GM12878 (cell line): ENCODE results near the gene EVI2B. TPM values are rescaled to one million over a fixed set of nuclear protein-coding genes. Genes with fewer than 3 reads are reported as not detected.

Experiments used
- ATAC-seq: fragments of 200-7000 bp; cut with Tn5 transposase; 3 replicates; pipeline ENCODE4 v1.9.1; 2020; ENCODE audit warnings: mild to moderate bottlenecking, moderate library complexity
- BruUV-seq: library from RNA; stranded (reverse); fragments of 400-500 nt; replicated peaks from 2 replicates; lab custom pipeline; 2021; lab: Mats Ljungman, UMichigan
- CTCF ChIA-PET: fragments of 300-600 bp; sonication (Branson Sonifier 250); formaldehyde crosslinking; extraction: SDS; loops from one replicate; lab custom pipeline; 2021; ENCODE audit warnings: inconsistent platforms; lab: Yijun Ruan, JAX
- POLR2A ChIA-PET: fragments of 350-600 bp; formaldehyde crosslinking; extraction: SDS; loops from one replicate; lab custom pipeline; 2021; ENCODE audit warnings: inconsistent platforms; lab: Charles Lee
- RAD21 ChIA-PET: fragments of 300-600 bp; sonication (Branson Sonifier 250); formaldehyde crosslinking; loops from one replicate; lab custom pipeline; 2023; ENCODE audit warnings: antibody characterized with exemption; ENCODE audit not compliant: unreplicated experiment; lab: Charles Lee
- SMC1A ChIA-PET: fragments of 300-600 bp; sonication (Branson Sonifier 250); formaldehyde crosslinking; loops from one replicate; lab custom pipeline; 2023; ENCODE audit not compliant: unreplicated experiment, uncharacterized antibody; lab: Charles Lee
- DNase-seq: peaks from one replicate; pipeline ENCODE4 v3.0.0-alpha.2; 2011; ENCODE audit warnings: low read depth, low spot score
- FAIRE-seq: peaks from 3 replicates; lab custom pipeline; 2011; peaks lifted over from hg19 to GRCh38; lab: Jason Lieb, UNC
- H2AFZ ChIP-seq: 2 replicates; pipeline ENCODE4 v1.6.0; 2011; ENCODE audit warnings: low read depth, low read length, control low read depth; ENCODE audit not compliant: control insufficient read depth
- H3K27ac ChIP-seq: 2 replicates; pipeline ENCODE4 v1.5.1; 2011; ENCODE audit warnings: control low read depth; ENCODE audit not compliant: control insufficient read depth, insufficient read depth
- H3K27me3 ChIP-seq, 2 experiments: replicated peaks in 1 of 2; 2 replicates each; pipeline versions ENCODE4 v1.6.0 to v1.6.1; 2011; ENCODE audit warnings: low read length in 1 of 2; ENCODE audit not compliant: control insufficient read depth in 2 of 2, insufficient read depth in 2 of 2
- H3K36me3 ChIP-seq, 2 experiments: 2 replicates each; pipeline ENCODE4 v1.5.1; 2011; ENCODE audit warnings: low read length in 1 of 2; ENCODE audit not compliant: control insufficient read depth in 2 of 2, insufficient read depth in 2 of 2
- H3K4me1 ChIP-seq: 2 replicates; pipeline ENCODE4 v1.6.1; 2011; ENCODE audit warnings: mild to moderate bottlenecking, low read length, moderate library complexity, mixed read lengths; ENCODE audit not compliant: control insufficient read depth, insufficient read depth
- H3K4me2 ChIP-seq: 2 replicates; pipeline ENCODE4 v1.6.0; 2011; ENCODE audit warnings: control low read depth; ENCODE audit not compliant: control insufficient read depth, insufficient read depth
- H3K4me3 ChIP-seq: fragments of 200-600 bp; sonication (generic); 2 replicates; pipeline ENCODE4 v1.5.1; 2016
- H3K79me2 ChIP-seq: 2 replicates; pipeline ENCODE4 v1.6.0; 2011; ENCODE audit warnings: low read length; ENCODE audit not compliant: control insufficient read depth, insufficient read depth
- H3K9ac ChIP-seq: 2 replicates; pipeline ENCODE4 v1.8.0; 2011; ENCODE audit warnings: low read length, control low read depth, mixed read lengths; ENCODE audit not compliant: control insufficient read depth, insufficient read depth
- H3K9me3 ChIP-seq: replicated peaks from 3 replicates; pipeline ENCODE4 v1.5.1; 2011; ENCODE audit warnings: mild to moderate bottlenecking, low read length; ENCODE audit not compliant: control insufficient read depth, insufficient read depth
- H4K20me1 ChIP-seq: 2 replicates; pipeline ENCODE4 v1.6.0; 2011; ENCODE audit not compliant: control insufficient read depth, insufficient read depth
- BACH1 ChIP-seq: fragments of 450-650 bp; IDR thresholded peaks from 2 replicates; pipeline ENCODE4 v1.6.1; 2017; ENCODE audit warnings: mild to moderate bottlenecking, borderline replicate concordance
- CHD4 ChIP-seq: fragments of 200-600 bp; sonication (generic); IDR thresholded peaks from 2 replicates; pipeline ENCODE4 v1.6.1; 2016; ENCODE audit warnings: mild to moderate bottlenecking
- HCFC1 ChIP-seq: fragments of 150-350 bp; IDR thresholded peaks from 2 replicates; pipeline ENCODE4 v1.6.1; 2014; ENCODE audit warnings: low read length
- MTA3 ChIP-seq: IDR thresholded peaks from 2 replicates; pipeline ENCODE4 v1.6.1; 2012; ENCODE audit warnings: low read length, inconsistent platforms, borderline replicate concordance
- POLR2AphosphoS5 ChIP-seq: IDR thresholded peaks from 2 replicates; pipeline ENCODE4 v1.6.1; 2011; ENCODE audit warnings: mild to moderate bottlenecking, low read length, inconsistent platforms
- RCOR1 ChIP-seq: conservative IDR thresholded peaks from 2 replicates; pipeline ENCODE4 v1.6.1; 2012; ENCODE audit warnings: low read depth, low read length, improper control_type of control experiment
- SMAD1 ChIP-seq: fragments of 450-650 bp; IDR thresholded peaks from 2 replicates; pipeline ENCODE4 v1.6.1; 2018; ENCODE audit warnings: mild to moderate bottlenecking, low read depth; ENCODE audit not compliant: partially characterized antibody
- SRF ChIP-seq, 2 experiments: IDR thresholded peaks; 2 replicates each; pipeline ENCODE4 v1.6.1; 2011; ENCODE audit warnings: low read depth in 2 of 2, low read length in 2 of 2, mild to moderate bottlenecking in 1 of 2, moderate library complexity in 1 of 2
- ZNF207 ChIP-seq: fragments of 450-650 bp; IDR thresholded peaks from 2 replicates; pipeline ENCODE4 v1.6.1; 2014; ENCODE audit warnings: antibody characterized with exemption, mild to moderate bottlenecking, borderline replicate concordance
- WGBS: methylation state at CpG from one replicate; pipeline ENCODE4 v1.1.6; 2016; ENCODE audit warnings: low lambda C conversion rate; ENCODE audit not compliant: insufficient replicate concordance, insufficient coverage; ENCODE audit errors: missing lambda C conversion rate; 5-methylcytosine and 5-hydroxymethylcytosine counted together
- in situ Hi-C: fragments of 300-500 bp; cut with MboI; formaldehyde crosslinking; loops from 9 replicates; pipeline ENCODE4 v1.14.3; 2018; ENCODE audit warnings: mixed read lengths
- intact Hi-C: fragments of 100-400 bp; cut with micrococcal nuclease; formaldehyde crosslinking; loops from one replicate; pipeline ENCODE4 v1.14.2; 2022; ENCODE audit not compliant: unreplicated experiment
- polyA plus RNA-seq, 11 experiments: library from polyadenylated mRNA; depleted of rRNA in 4 of 11; unstranded in 6 of 11; stranded (reverse) in 5 of 11; fragments of >200 nt; fragmentation: Nextera tagmentation in 4 of 11; fragmentation: Illumina TruSeq in 1 of 11; extraction: Ambion mirVana in 4 of 11; extraction: Trizol in 1 of 11; gene quantifications; 1 replicate in 1 of 11; 2 replicates in 10 of 11; pipeline versions ENCODE4 v1.2.1 to v1.2.3, GENCODE V29; 2011 to 2016; ENCODE audit warnings: inconsistent platforms in 2 of 11, missing spikeins in 2 of 11, low read depth in 1 of 11
- total RNA-seq, 4 experiments: library from RNA; depleted of rRNA in 3 of 4; stranded (reverse); fragments of >200 nt in 3 of 4; fragmentation: Illumina TruSeq in 1 of 4; extraction: Trizol in 1 of 4; gene quantifications; 2 replicates each; pipeline versions ENCODE4 v1.2.1 to v1.2.3, GENCODE V29; 2013 to 2021
- TF ChIP-seq, protein P1 (sequence below), 3 experiments: IDR thresholded peaks in 2 of 3; conservative IDR thresholded peaks in 1 of 3; 2 replicates each; pipeline ENCODE4 v1.5.1; 2011; ENCODE audit warnings: low read depth in 3 of 3, low read length in 3 of 3, mild to moderate bottlenecking in 3 of 3, control low read depth in 2 of 3, moderate library complexity in 2 of 3, inconsistent platforms in 1 of 3, mixed read lengths in 1 of 3; ENCODE audit not compliant: control insufficient read depth in 2 of 3, insufficient read depth in 1 of 3; ENCODE audit errors: extremely low read depth in 1 of 3
- TF ChIP-seq, protein P2 (sequence below): IDR thresholded peaks from 2 replicates; pipeline ENCODE4 v1.6.1; 2012; ENCODE audit warnings: low read depth, low read length, improper control_type of control experiment
- TF ChIP-seq, protein P3 (sequence below): IDR thresholded peaks from 2 replicates; pipeline ENCODE4 v1.6.1; 2012; ENCODE audit warnings: improper control_type of control experiment, low read depth, low read length; ENCODE audit not compliant: insufficient replicate concordance

Gene EVI2B
- total and polyA plus RNA-seq, 10 of the 15 experiments (the other 5 are each of a cell fraction or from before 2014, with no cell fraction given), result 26.2 to 195 (median 52.0) TPM

DNA sequence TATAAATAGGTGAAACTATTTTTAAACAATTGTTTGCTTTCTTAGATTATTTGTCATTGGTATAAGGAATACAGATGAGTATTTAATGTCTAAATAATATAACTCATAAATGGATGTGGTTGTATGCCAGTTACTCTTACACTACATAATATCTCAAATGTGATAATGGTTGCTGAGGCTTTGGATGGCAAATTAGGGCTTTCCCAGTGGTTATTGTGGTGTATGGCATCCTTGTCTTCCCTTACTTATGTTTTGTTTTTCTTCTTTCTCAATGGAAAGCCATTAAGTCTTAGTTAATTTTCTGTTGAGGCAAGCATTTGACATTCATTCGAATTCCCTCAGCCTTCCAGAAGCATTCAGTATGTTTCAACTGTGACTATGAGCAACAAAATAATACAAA is 27.3 kb downstream of the EVI2B start:
- WGBS, result 33% methylated on average over 1 of the region's 1 CpG
- H3K36me3 ChIP-seq, result peaks cover 0 to 6% of the 10 kb centered on the region in 2 experiments; a peak in 1 of 4 replicates
- ChIA-PET CTCF (no interaction called here), SMC1A (no interaction called here), RAD21 (no interaction called here), POLR2A (no interaction called here)
- H3K9ac ChIP-seq, result no peak overlapping the region
- in situ Hi-C loops, result no loop called here
- no peak for FAIRE-seq
- no peaks in the 10 kb centered on the region for H3K79me2 ChIP-seq
- intact Hi-C loops, result no loop called here
- no peaks in the 10 kb centered on the region for H4K20me1 ChIP-seq
- TF ChIP-seq, protein P1, sequence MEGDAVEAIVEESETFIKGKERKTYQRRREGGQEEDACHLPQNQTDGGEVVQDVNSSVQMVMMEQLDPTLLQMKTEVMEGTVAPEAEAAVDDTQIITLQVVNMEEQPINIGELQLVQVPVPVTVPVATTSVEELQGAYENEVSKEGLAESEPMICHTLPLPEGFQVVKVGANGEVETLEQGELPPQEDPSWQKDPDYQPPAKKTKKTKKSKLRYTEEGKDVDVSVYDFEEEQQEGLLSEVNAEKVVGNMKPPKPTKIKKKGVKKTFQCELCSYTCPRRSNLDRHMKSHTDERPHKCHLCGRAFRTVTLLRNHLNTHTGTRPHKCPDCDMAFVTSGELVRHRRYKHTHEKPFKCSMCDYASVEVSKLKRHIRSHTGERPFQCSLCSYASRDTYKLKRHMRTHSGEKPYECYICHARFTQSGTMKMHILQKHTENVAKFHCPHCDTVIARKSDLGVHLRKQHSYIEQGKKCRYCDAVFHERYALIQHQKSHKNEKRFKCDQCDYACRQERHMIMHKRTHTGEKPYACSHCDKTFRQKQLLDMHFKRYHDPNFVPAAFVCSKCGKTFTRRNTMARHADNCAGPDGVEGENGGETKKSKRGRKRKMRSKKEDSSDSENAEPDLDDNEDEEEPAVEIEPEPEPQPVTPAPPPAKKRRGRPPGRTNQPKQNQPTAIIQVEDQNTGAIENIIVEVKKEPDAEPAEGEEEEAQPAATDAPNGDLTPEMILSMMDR (IDR thresholded peaks at IDR 0.05 in 2 of 3, conservative IDR thresholded peaks at IDR 0.05 in 1 of 3; ENCODE audit: control insufficient read depth in 2 of 3, extremely low read depth in 1 of 3, insufficient read depth in 1 of 3, low read depth in 3 of 3, low read length in 3 of 3), result no peak
- TF ChIP-seq MTA3 (no peak), POLR2AphosphoS5 (no peak), CHD4 (no peak), BACH1 (no peak), SMAD1 (no peak), SRF (IDR thresholded peaks at IDR 0.05; ENCODE audit: low read depth in 2 of 2, low read length in 2 of 2) (no peak), HCFC1 (no peak), ZNF207 (no peak), RCOR1 (no peak)
- TF ChIP-seq, protein P2, sequence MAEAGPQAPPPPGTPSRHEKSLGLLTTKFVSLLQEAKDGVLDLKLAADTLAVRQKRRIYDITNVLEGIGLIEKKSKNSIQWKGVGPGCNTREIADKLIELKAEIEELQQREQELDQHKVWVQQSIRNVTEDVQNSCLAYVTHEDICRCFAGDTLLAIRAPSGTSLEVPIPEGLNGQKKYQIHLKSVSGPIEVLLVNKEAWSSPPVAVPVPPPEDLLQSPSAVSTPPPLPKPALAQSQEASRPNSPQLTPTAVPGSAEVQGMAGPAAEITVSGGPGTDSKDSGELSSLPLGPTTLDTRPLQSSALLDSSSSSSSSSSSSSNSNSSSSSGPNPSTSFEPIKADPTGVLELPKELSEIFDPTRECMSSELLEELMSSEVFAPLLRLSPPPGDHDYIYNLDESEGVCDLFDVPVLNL, result no peak
- TF ChIP-seq, protein P3, sequence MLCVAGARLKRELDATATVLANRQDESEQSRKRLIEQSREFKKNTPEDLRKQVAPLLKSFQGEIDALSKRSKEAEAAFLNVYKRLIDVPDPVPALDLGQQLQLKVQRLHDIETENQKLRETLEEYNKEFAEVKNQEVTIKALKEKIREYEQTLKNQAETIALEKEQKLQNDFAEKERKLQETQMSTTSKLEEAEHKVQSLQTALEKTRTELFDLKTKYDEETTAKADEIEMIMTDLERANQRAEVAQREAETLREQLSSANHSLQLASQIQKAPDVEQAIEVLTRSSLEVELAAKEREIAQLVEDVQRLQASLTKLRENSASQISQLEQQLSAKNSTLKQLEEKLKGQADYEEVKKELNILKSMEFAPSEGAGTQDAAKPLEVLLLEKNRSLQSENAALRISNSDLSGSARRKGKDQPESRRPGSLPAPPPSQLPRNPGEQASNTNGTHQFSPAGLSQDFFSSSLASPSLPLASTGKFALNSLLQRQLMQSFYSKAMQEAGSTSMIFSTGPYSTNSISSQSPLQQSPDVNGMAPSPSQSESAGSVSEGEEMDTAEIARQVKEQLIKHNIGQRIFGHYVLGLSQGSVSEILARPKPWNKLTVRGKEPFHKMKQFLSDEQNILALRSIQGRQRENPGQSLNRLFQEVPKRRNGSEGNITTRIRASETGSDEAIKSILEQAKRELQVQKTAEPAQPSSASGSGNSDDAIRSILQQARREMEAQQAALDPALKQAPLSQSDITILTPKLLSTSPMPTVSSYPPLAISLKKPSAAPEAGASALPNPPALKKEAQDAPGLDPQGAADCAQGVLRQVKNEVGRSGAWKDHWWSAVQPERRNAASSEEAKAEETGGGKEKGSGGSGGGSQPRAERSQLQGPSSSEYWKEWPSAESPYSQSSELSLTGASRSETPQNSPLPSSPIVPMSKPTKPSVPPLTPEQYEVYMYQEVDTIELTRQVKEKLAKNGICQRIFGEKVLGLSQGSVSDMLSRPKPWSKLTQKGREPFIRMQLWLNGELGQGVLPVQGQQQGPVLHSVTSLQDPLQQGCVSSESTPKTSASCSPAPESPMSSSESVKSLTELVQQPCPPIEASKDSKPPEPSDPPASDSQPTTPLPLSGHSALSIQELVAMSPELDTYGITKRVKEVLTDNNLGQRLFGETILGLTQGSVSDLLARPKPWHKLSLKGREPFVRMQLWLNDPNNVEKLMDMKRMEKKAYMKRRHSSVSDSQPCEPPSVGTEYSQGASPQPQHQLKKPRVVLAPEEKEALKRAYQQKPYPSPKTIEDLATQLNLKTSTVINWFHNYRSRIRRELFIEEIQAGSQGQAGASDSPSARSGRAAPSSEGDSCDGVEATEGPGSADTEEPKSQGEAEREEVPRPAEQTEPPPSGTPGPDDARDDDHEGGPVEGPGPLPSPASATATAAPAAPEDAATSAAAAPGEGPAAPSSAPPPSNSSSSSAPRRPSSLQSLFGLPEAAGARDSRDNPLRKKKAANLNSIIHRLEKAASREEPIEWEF, result no peak
- no TSS peak for BruUV-seq
- no peak overlapping the region for H3K27ac ChIP-seq
- no peak overlapping the region for H2AFZ ChIP-seq
- no peak for ATAC-seq
- H3K4me2 ChIP-seq, result no peak overlapping the region
- no peaks in the 10 kb centered on the region for H3K9me3 ChIP-seq
- H3K4me3 ChIP-seq, result no peak overlapping the region
- H3K4me1 ChIP-seq, result no peaks in the 10 kb centered on the region
- H3K27me3 ChIP-seq, result no peaks in the 10 kb centered on the region
- no peak for DNase-seq
